ENCODE data around the gene PCBP4. TPM values are rescaled to one million over a fixed set of nuclear protein-coding genes. Genes with fewer than 3 reads are reported as not detected.

PCBP4 gene
- total RNA-seq, 1 experiment from 2014 or later, result 28.7 TPM

GRCh38 chr3:51955893-51956770, 11.1 kb downstream of the PCBP4 start (continued):
- TF ChIP-seq E2F5 (CRISPR knock-in tag; IDR thresholded peaks at IDR 0.05) (peak; percentile 76; the same call in 1 of the 2 replicates), OVOL2 (CRISPR knock-in tag; IDR thresholded peaks at IDR 0.05; ENCODE audit: borderline replicate concordance) (no peak), PREB (CRISPR knock-in tag; IDR thresholded peaks at IDR 0.05; ENCODE audit: borderline replicate concordance) (no peak), SMAD4 (CRISPR knock-in tag; IDR thresholded peaks at IDR 0.05) (peak; percentile 60; the same call in 1 of the 2 replicates), MYBL2 (CRISPR knock-in tag; IDR thresholded peaks at IDR 0.05) (no peak), ZBTB21 (CRISPR knock-in tag; IDR thresholded peaks at IDR 0.05; ENCODE audit: borderline replicate concordance) (0 out of 2 replicates have a peak, but pooled peaks have one; percentile 4), AR (CRISPR knock-in tag; IDR thresholded peaks at IDR 0.05) (no peak), ZNF512 (CRISPR knock-in tag; IDR thresholded peaks at IDR 0.05; ENCODE audit: borderline replicate concordance) (no peak), ATF2 (CRISPR knock-in tag; IDR thresholded peaks at IDR 0.05; ENCODE audit: borderline replicate concordance, low read depth) (no peak), PRRX2 (CRISPR knock-in tag; IDR thresholded peaks at IDR 0.05) (no peak), ATF3 (CRISPR knock-in tag; conservative IDR thresholded peaks at IDR 0.05) (no peak), TCF7 (CRISPR knock-in tag; IDR thresholded peaks at IDR 0.05; ENCODE audit: low read depth) (0 out of 2 replicates have a peak, but pooled peaks have one; percentile 97), SMAD3 (CRISPR knock-in tag; IDR thresholded peaks at IDR 0.05; ENCODE audit: borderline replicate concordance) (no peak), SOX15 (CRISPR knock-in tag; IDR thresholded peaks at IDR 0.05) (no peak), HMGXB4 (CRISPR knock-in tag; IDR thresholded peaks at IDR 0.05) (peak; percentile 89), CTCF (IDR thresholded peaks at IDR 0.05) (peak; percentile 67), FOXJ3 (CRISPR knock-in tag; IDR thresholded peaks at IDR 0.05; ENCODE audit: borderline replicate concordance) (no peak), ETV6 (CRISPR knock-in tag; IDR thresholded peaks at IDR 0.05) (no peak; the same call in 1 of the 2 replicates), ZNF423 (CRISPR knock-in tag; IDR thresholded peaks at IDR 0.05) (peak; percentile 20; the same call in 1 of the 2 replicates), ZNF138 (CRISPR knock-in tag; conservative IDR thresholded peaks at IDR 0.05) (no peak; the same call in 1 of the 2 replicates), MXD4 (CRISPR knock-in tag; IDR thresholded peaks at IDR 0.05; ENCODE audit: borderline replicate concordance) (no peak), GABPB1 (CRISPR knock-in tag; IDR thresholded peaks at IDR 0.05) (no peak), ESRRA (CRISPR knock-in tag; IDR thresholded peaks at IDR 0.05; ENCODE audit: borderline replicate concordance) (no peak), ZNF121 (CRISPR knock-in tag; IDR thresholded peaks at IDR 0.05) (peak; percentile 31; the same call in 1 of the 2 replicates), NFYB (CRISPR knock-in tag; conservative IDR thresholded peaks at IDR 0.05; ENCODE audit: low read depth) (no peak), MAX (CRISPR knock-in tag; IDR thresholded peaks at IDR 0.05) (peak; percentile 55; the same call in 1 of the 2 replicates)
